ENCODE measurements around the gene RNASE3.
"Not testable (repeated sequence)": the region's sequence is repeated elsewhere in the genome, so short reads cannot be mapped to it uniquely, and the experiment has no call there.

RNASE3 gene

GRCh38 chr14:20891126-20891825, at the start of gene RNASE3:
Gene RNASE3, plus strand, starts transcription at chr14:20891385. Its CDS starts 302 bp downstream, at chr14:20891687.
- not testable (repeated sequence) for DNase-seq

GRCh38 chr14:20846560-20846959, 44.6 kb upstream of the RNASE3 start:
- DNase-seq, result no peak

- DNase-seq, result no peak
Observed at GRCh38 chr14:20848316-20848954, 42.8 kb upstream of the RNASE3 start.

GRCh38 chr14:20848955-20849570, 42.1 kb upstream of the RNASE3 start:
- DNase-seq, result no peak

GRCh38 chr14:20853042-20853441, 38.1 kb upstream of the RNASE3 start:
- no peak for DNase-seq

GRCh38 chr14:20855652-20856291, 35.4 kb upstream of the RNASE3 start:
- DNase-seq, result peak; percentile 12

GRCh38 chr14:20857207-20857606, 34.0 kb upstream of the RNASE3 start:
- no peak for DNase-seq

- DNase-seq, result peak; percentile 2
Observed at GRCh38 chr14:20857630-20858261, 33.4 kb upstream of the RNASE3 start.

GRCh38 chr14:20866194-20866593, 25.0 kb upstream of the RNASE3 start:
- no peak for DNase-seq

- no peak for DNase-seq
Observed at GRCh38 chr14:20866963-20867362, 24.2 kb upstream of the RNASE3 start.

- peak; percentile 11 for DNase-seq
Observed at GRCh38 chr14:20873370-20874177, 17.6 kb upstream of the RNASE3 start.

GRCh38 chr14:20877016-20877415, 14.2 kb upstream of the RNASE3 start:
- no peak for DNase-seq

- DNase-seq, result no peak
Observed at GRCh38 chr14:20878695-20879094, 12.5 kb upstream of the RNASE3 start.

GRCh38 chr14:20881229-20881628, 10.0 kb upstream of the RNASE3 start:
- not testable (repeated sequence) for DNase-seq

- DNase-seq, result not testable (repeated sequence)
Observed at GRCh38 chr14:20882787-20883186, 8.4 kb upstream of the RNASE3 start.

GRCh38 chr14:20888411-20888810, 2.8 kb upstream of the RNASE3 start:
- DNase-seq, result not testable (repeated sequence)

GRCh38 chr14:20895322-20895721, 4.1 kb downstream of the RNASE3 start:
- DNase-seq, result not testable (repeated sequence)

GRCh38 chr14:20904393-20905029, 13.3 kb downstream of the RNASE3 start:
- DNase-seq, result no peak

GRCh38 chr14:20905676-20906075, 14.5 kb downstream of the RNASE3 start:
- DNase-seq, result no peak

- DNase-seq, result no peak
Observed at GRCh38 chr14:20907214-20907613, 16.0 kb downstream of the RNASE3 start.

- not testable (repeated sequence) for DNase-seq
Observed at GRCh38 chr14:20910822-20911221, 19.6 kb downstream of the RNASE3 start.

Measured in NCI-H146 (cell line).